ENCODE data around the gene NEGR1. TPM values are rescaled to one million over a fixed set of nuclear protein-coding genes. Genes with fewer than 3 reads are reported as not detected.

NEGR1 gene
- total RNA-seq, 1 experiment from 2014 or later = 2.9 TPM

- TF ChIP-seq ARID4B (CRISPR knock-in tag; IDR thresholded peaks at IDR 0.05; ENCODE audit: borderline replicate concordance) (no peak), E2F4 (CRISPR knock-in tag; IDR thresholded peaks at IDR 0.05; ENCODE audit: borderline replicate concordance, low read depth) (no peak), GTF2I (CRISPR knock-in tag; conservative IDR thresholded peaks at IDR 0.05) (no peak), CREB1 (CRISPR knock-in tag; IDR thresholded peaks at IDR 0.05) (no peak)
Observed at GRCh38 chr1:72109916-72110315, 172.4 kb downstream of the NEGR1 start (continued).

GRCh38 chr1:72105201-72105600 lies 177.1 kb downstream of the NEGR1 start:
- ATAC-seq = no peak
- CTCF ChIA-PET = no interaction called here
- Mint-ChIP-seq H3K9me3 (no peaks in the 10 kb centered on the region), H3K4me1 (no peaks in the 10 kb centered on the region), H3K4me3 (no peak overlapping the region), H3K36me3 (no peaks in the 10 kb centered on the region), H3K27ac (no peak overlapping the region), H3K27me3 (ENCODE audit: low read depth) (no peaks in the 10 kb centered on the region)
- no peak for DNase-seq (ENCODE audit: low spot score)
- POLR2A ChIA-PET = no interaction called here
- no peak for TF ChIP-seq TEAD1 (CRISPR knock-in tag; IDR thresholded peaks at IDR 0.05)
- no peak for TF ChIP-seq NFATC4 (CRISPR knock-in tag; IDR thresholded peaks at IDR 0.05)
- no peak for TF ChIP-seq NR3C1 (CRISPR knock-in tag; conservative IDR thresholded peaks at IDR 0.05; ENCODE audit: low read depth)
- TF ChIP-seq TEAD4 (CRISPR knock-in tag; IDR thresholded peaks at IDR 0.05) = no peak
- TF ChIP-seq PREB (CRISPR knock-in tag; IDR thresholded peaks at IDR 0.05; ENCODE audit: borderline replicate concordance) = no peak
- no peak for TF ChIP-seq OVOL2 (CRISPR knock-in tag; IDR thresholded peaks at IDR 0.05; ENCODE audit: borderline replicate concordance)

- Mint-ChIP-seq H3K27me3 (ENCODE audit: low read depth) (no peaks in the 10 kb centered on the region), H3K9me3 (no peaks in the 10 kb centered on the region), H3K4me3 (no peak overlapping the region), H3K4me1 (no peaks in the 10 kb centered on the region), H3K36me3 (no peaks in the 10 kb centered on the region), H3K27ac (no peak overlapping the region)
- CTCF ChIA-PET = no interaction called here
- POLR2A ChIA-PET = no interaction called here
- no peak for ATAC-seq
- no peak for DNase-seq (ENCODE audit: low spot score)
- TF ChIP-seq ZNF281 (CRISPR knock-in tag; IDR thresholded peaks at IDR 0.05) (no peak), ATF1 (CRISPR knock-in tag; IDR thresholded peaks at IDR 0.05) (no peak), ZNF219 (CRISPR knock-in tag; IDR thresholded peaks at IDR 0.05; ENCODE audit: borderline replicate concordance) (no peak), NFYB (CRISPR knock-in tag; conservative IDR thresholded peaks at IDR 0.05; ENCODE audit: low read depth) (no peak), HMGA2 (CRISPR knock-in tag; IDR thresholded peaks at IDR 0.05) (no peak), PRRX2 (CRISPR knock-in tag; IDR thresholded peaks at IDR 0.05) (no peak), ZMAT4 (CRISPR knock-in tag; IDR thresholded peaks at IDR 0.05) (no peak), ATF2 (CRISPR knock-in tag; IDR thresholded peaks at IDR 0.05; ENCODE audit: borderline replicate concordance, low read depth) (no peak), NFE2L1 (CRISPR knock-in tag; IDR thresholded peaks at IDR 0.05) (no peak), E2F5 (CRISPR knock-in tag; IDR thresholded peaks at IDR 0.05) (no peak), GTF2I (CRISPR knock-in tag; conservative IDR thresholded peaks at IDR 0.05) (no peak), FOXK1 (CRISPR knock-in tag; IDR thresholded peaks at IDR 0.05) (no peak)
Observed at GRCh38 chr1:72101840-72102632, 180.3 kb downstream of the NEGR1 start.
